ENCODE results near the gene NCKAP5L. TPM values are rescaled to one million over a fixed set of nuclear protein-coding genes. Genes with fewer than 3 reads are reported as not detected.

NCKAP5L gene
- total and polyA plus RNA-seq, 9 of the 15 experiments (the other 6 are each of a cell fraction or from before 2014, with no cell fraction given), result 0.01 to 14.4 (median 3.7) TPM

GRCh38 chr12:49804821-49805220, 23.4 kb downstream of the NCKAP5L start:
- no peaks in the 10 kb centered on the region for H3K9me3 ChIP-seq (replicated peaks; ENCODE audit: control insufficient read depth, insufficient read depth, low read depth, low read length)
- H3K4me2 ChIP-seq (ENCODE audit: insufficient read depth, low read length), result no peak overlapping the region
- in situ Hi-C loops (cut with MboI) (no loop called here), intact Hi-C loops (cut with micrococcal nuclease) (no loop called here)
- H3K79me2 ChIP-seq (ENCODE audit: control insufficient read depth, insufficient read depth, low read length), result no peaks in the 10 kb centered on the region
- ATAC-seq (no peak), FAIRE-seq (no peak), DNase-seq (ENCODE audit: extremely low read depth in 1 of 4, low spot score in 3 of 4) (no peak)
- H3K4me1 ChIP-seq (replicated peaks in 1 of 2; ENCODE audit: control insufficient read depth in 2 of 2, insufficient read depth in 2 of 2, low read length in 2 of 2), result peaks cover 0 to 17% of the 10 kb centered on the region in 2 experiments; a peak in 2 of 5 replicates
- no peak overlapping the region for H3K27ac ChIP-seq (ENCODE audit: extremely low read depth, low read depth, low read length)
- ChIA-PET POLR2A (interaction anchor here (0.6 to 1.7 kb wide), 5 partner anchors 13 to 178 kb away, joined by 3 to 5 read pairs (median 3); no protein-coding TSS in a partner anchor), CTCF (ENCODE audit: low intra/inter-chr PET ratio) (no interaction called here)
- peaks cover 5% of the 10 kb centered on the region; the same call in 1 of the 2 replicates for H4K20me1 ChIP-seq (replicated peaks; ENCODE audit: control insufficient read depth, insufficient read depth, low read length)
- H3K27me3 ChIP-seq (ENCODE audit: control insufficient read depth in 2 of 2, insufficient read depth in 2 of 2, low read length in 2 of 2), result no peaks in the 10 kb centered on the region
- H2AFZ ChIP-seq (ENCODE audit: low read depth, low read length), result no peak overlapping the region
- no peak for TF ChIP-seq CHCHD3 (CRISPR knock-in tag; IDR thresholded peaks at IDR 0.05)
- TF ChIP-seq HCFC1 (IDR thresholded peaks at IDR 0.05; ENCODE audit: low read depth, low read length), result no peak
- TF ChIP-seq FOS (IDR thresholded peaks at IDR 0.05; ENCODE audit: extremely low read depth, insufficient read length), result no peak
- no peak for TF ChIP-seq ARID3A (IDR thresholded peaks at IDR 0.05; ENCODE audit: borderline replicate concordance, low read depth, low read length)
- 77% methylated on average over 9 of the region's 10 CpGs for WGBS (ENCODE audit: insufficient coverage, low coverage, missing lambda C conversion rate)
- peaks cover 33% of the 10 kb centered on the region; the same call in 2 of the 3 replicates for H3K36me3 ChIP-seq (ENCODE audit: control insufficient read depth, insufficient read depth, low read length)
- H3K9me1 ChIP-seq (ENCODE audit: control insufficient read depth, insufficient read depth, low read length), result no peaks in the 10 kb centered on the region
- no TSS peak for BruUV-seq (replicated peaks)
- H3K9ac ChIP-seq (ENCODE audit: insufficient read depth in 1 of 2, low read depth in 2 of 2, low read length in 2 of 2), result peak overlapping the region in 1 of 2 experiments; percentile 18; a peak in 1 of 4 replicates
- H3K4me3 ChIP-seq, result no peak overlapping the region

Data from K562 (cell line).